Hematopoietic multipotent progenitor cell (in vitro differentiated cells): Measurements from ENCODE around the gene NF2. TPM values are rescaled to one million over a fixed set of nuclear protein-coding genes. Genes with fewer than 3 reads are reported as not detected.

Experiments
- DNase-seq, 3 donors: peaks; one replicate each; pipeline ENCODE4 v3.0.0-alpha.2; 2011 to 2015; ENCODE audit warnings: low read depth in 2 of 3, low spot score in 2 of 3
- total RNA-seq: library from RNA; depleted of rRNA; stranded (reverse); fragments of >200 nt; gene quantifications from one replicate; pipeline ENCODE4 v1.2.3, GENCODE V29; 2012

Gene NF2
- total RNA-seq, 1 donor: 26.7 TPM

DNA sequence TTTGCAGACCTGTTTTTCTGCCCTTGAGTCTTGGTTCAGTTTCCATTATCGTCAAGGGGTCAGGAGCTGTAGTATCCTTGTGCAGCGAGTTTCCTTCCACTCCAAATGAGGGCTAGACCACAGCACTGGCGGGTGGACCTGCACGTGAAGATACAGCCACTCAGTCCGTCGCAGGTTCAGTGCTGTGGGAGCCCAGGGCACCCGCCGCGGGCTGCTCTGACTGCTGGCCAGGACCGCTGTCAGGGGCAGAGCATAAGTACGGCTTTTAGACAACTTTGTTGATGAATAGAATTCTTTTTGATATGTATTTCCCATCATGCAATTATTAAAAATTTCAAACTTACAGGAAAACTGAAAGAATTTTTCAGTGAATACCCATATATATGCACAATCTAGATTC is 56.6 kb downstream of the NF2 start:
- DNase-seq: no peak

DNA sequence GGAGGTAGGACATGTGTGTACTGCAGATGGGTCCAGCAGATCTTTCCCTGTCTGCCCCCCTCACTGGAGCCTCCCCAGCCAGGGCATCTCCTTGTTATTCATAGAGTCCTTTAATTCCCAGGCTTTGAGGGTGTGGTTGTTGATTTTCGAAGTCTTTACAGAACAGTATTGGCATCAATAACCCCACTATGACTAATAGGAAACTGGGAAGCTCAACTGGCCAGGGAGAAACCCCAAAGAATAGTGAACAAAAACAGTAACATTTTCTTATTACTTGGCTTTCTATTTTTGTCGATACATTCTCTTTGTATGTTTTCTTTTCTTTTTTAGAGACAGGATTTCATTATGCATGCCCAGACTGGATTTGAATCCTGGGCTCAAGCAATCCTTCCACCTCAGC is 57.9 kb downstream of the NF2 start:
- DNase-seq: no peak

- DNase-seq: no peak
Measured at GRCh38 chr22:29663180-29663821, 59.9 kb downstream of the NF2 start.

DNA sequence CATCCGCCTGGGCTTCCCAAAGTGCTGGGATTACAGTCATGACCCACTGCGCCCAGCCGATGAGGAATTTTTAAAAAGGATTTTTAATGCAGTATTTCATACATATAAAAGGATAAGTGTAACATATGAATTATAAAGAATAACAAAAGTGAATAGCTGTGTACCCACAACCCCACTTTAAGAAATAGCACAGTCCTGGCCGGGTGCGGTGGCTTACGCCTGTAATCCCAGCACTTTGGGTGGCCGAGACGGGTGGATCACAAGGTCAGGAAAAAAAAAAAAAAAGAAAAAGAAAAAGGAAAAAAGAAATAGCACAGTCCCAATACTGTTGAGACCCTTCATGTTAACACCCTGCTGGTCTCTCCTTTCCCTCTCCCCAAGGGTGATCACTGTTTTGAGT is 62.1 kb downstream of the NF2 start:
- no peak for DNase-seq

- DNase-seq: no peak
Measured at GRCh38 chr22:29668673-29669072, 65.2 kb downstream of the NF2 start.

DNA sequence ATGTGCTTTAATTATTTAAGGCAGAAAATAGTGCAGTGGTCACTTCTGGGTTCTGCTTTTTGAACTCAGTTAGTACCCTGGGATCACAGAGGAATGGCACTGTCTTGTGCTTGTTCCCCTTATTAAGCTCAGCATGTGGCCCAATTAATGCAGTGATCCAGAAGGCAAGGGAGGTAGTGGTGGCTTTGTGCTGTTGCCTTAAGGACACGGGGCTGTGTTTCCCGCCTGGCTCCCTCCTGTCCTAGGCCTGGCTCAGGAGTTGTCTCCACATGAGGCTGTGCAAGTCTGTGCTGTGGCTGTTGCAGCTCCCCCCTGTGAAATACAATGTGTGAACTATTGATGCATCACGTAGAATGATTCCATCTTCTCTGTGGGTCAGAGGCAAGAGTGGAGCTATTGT is 67.2 kb downstream of the NF2 start:
- DNase-seq: no peak

GRCh38 chr22:29673361-29674066 is 70.1 kb downstream of the NF2 start:
- no peak for DNase-seq

GRCh38 chr22:29674121-29674520 is 70.7 kb downstream of the NF2 start:
- DNase-seq: no peak

- no peak for DNase-seq
Measured at GRCh38 chr22:29679316-29679715, 75.9 kb downstream of the NF2 start.

DNA sequence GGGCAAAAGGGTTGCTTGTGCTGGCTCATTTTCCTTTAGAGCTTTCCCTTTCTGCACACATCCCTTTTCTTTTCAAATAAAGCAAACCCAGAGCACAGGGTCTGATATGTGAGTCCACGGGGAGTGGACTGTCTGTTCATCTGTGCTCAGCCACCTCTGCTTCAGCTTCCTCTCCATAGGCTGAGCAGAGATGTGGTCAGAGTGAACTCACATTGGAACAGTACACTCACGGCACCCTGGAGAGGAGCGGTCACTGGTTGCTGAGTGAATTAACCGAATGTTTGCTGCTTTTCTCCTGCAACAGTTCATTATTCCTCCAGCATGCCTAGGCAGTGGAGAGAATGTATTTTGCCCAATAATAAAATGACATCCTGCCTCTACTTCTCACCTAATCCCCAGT is 80.1 kb downstream of the NF2 start:
- no peak for DNase-seq

- no peak for DNase-seq
Measured at GRCh38 chr22:29684244-29684643, 80.8 kb downstream of the NF2 start.

- no peak for DNase-seq
Measured at GRCh38 chr22:29689206-29689879, 85.9 kb downstream of the NF2 start.

DNA sequence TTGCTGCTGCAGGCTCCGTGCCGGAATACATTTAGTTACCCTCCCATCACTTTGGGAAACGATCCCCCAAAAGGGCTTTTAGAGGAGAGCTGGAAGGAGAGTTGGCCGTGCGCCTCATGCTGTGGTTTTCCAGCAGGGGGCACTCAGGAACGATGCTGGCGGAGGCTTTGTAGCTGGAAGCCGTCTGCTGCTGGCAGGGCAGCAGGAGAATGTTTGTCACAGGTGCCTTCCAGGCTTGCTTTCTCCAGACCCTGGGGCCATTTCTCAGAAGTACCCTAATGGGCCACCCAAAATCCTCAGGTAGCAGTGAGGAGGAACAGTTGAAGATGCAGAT is 86.4 kb downstream of the NF2 start:
- DNase-seq: peak in 2 of 3 donors; percentile 26 to 56

DNA sequence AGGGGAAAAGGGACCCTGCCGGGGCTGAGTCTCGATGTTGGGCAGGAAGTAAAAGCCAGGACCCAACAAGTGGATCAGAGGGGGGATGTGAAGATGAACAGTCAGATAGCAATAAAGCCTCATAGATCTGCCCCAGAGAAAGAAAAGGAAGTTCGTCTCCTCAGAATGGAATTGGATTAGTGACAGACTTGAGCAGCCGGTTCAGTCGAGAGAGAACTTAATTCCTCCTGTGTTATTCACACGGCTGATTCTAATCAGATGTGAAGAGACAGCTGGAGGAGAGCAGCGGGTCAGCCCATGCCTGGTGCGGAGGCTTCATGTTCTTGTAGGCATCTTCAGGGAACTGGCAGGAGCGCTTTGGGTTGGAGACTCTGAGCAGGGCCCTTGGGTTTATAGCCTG is 87.0 kb downstream of the NF2 start:
- no peak for DNase-seq

DNA sequence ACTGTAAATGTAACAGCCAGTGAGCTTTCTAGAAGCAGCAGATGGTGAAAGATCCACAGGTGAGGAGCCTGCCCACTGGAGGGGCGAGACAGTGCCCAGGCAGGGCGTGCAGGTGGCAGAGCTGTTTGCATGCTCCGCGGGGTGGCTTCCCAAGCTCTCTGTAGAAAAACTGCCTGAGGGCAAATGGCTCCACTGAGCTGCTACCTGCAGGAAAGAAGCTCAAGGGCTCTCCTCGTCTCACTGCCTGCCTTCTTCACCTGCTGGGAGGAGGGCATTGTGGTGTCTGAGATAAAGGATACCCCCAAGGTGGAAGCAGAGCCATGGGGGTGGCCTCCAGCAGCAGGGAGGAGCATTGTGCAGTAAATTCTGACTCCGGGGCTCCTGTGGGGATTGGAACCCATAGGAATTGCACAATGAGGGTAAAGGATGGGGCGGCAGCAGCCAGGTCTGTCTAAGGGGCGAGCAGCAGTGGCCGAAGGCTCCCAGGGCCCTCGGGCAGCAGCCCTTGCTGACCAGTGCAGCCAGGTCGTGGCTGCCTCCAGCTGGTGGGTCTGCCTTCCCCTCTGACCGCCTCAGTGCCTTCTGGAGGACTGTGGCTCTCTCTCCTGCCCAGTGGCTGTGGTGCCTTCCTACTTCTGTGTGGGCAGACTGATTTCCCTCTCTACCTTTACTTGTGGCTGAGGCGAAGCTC is 88.3 kb downstream of the NF2 start:
- no peak for DNase-seq

DNA sequence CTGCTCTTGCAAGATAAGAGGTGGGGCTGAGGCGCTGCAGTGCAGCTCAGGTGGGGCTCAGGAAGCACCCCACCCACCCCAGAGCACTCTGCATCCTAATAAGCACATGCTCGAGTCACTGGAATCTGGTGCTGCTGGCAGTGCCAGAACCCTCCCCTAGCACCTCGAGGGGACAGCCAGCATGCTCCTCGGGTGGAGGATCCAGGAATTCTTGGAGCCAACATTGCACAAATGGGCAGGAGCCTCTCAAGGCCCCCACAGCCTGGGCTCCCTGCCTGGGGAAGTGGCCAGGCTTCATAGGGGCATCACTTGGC is 88.9 kb downstream of the NF2 start:
- DNase-seq: no peak

DNA sequence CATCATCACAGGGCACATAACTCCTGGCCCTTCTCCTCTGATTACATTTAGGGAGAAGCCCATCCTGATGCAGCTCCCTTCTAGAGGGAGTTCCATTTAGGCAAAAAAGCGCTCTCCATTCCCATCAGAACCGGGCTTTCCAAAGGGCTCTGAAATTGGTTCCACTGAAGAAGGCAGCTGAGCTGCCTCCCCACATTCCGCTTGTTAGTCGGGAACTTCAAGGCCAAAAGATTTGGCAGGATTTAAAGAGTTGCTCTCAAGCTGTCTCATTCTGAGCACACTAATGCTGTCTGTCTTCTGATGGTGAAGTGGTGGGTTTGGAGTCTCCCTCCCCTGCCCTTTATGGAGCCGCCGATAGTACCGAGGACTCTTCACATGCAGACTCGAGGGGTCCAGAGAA is 89.7 kb downstream of the NF2 start:
- DNase-seq: no peak

DNA sequence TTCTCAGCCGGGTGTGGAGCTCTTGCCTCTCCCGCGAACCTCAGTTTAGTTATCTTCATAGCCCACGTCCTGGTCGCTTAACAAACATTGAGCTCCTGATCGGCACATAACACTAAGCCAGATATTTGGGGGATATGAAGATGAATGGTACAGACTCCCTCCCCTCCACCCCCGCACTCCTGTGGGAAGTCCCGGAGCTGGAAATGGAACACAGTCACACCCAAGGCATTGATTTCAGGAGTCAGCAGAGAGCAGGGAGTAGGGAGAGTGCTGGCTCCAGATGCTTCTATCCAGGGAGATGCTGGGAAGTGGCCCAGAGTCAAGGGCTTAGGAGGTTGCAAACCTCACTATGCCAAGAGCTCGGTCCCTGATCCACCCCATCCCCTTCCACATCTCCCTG is 90.2 kb downstream of the NF2 start:
- no peak for DNase-seq

GRCh38 chr22:29695129-29695926 is 91.9 kb downstream of the NF2 start:
- DNase-seq: no peak

DNA sequence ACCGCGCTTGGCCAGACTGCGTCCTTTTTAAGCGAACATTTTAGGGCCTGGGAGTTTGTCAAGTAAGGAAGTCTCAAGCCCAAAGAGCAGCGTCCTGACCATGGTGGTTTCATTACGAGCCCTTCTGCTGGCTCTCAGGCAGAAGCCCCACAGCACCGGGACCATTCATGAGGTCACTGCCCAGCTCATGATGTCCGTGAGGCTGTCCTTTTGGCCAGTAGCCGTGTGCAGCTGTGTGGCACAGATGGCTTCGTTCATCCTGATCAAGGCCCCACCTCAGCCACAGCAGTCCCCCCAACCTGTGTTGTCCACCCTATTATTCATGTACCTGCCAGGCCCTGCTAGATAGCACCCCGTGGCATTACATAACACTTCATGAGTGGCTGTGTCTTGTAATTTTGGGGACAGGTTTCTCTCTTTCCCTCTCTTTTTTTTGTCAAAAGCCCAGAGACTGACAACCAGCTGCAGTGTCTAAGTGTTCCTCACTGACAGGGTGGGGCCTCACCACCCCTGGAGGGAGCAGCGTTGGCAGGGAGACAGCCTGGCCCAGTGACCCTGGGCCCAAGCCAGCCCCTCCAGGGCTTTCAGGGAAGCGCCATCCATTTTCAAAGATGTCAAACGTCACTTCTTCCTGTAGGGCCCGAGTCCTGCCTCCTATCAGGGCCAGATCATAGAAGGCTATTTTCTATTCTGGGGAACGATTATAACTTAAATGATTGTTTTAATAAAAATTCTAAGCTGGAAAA is 94.6 kb downstream of the NF2 start:
- no peak for DNase-seq
